ENCODE results near the gene HFE. TPM values are rescaled to one million over a fixed set of nuclear protein-coding genes. Genes with fewer than 3 reads are reported as not detected.

The HFE gene
- total and polyA plus RNA-seq, 2 of the 13 experiments (the other 11 are each of a cell fraction or from before 2014, with no cell fraction given) = 3.7 to 6.3 TPM

GRCh38 chr6:26123947-26124780, 36.9 kb downstream of the HFE start (continued):
- TF ChIP-seq ZMAT5 (CRISPR knock-in tag; IDR thresholded peaks at IDR 0.05; ENCODE audit: borderline replicate concordance, low read depth) (no peak), ATRX (CRISPR knock-in tag; IDR thresholded peaks at IDR 0.05; ENCODE audit: borderline replicate concordance) (no peak), ATF4 (CRISPR knock-in tag; IDR thresholded peaks at IDR 0.05) (peak in 1 of 2 experiments; percentile 49; a peak in 2 of 4 replicates), ZNF644 (CRISPR knock-in tag; IDR thresholded peaks at IDR 0.05; ENCODE audit: low read depth) (no peak), RFX1 (IDR thresholded peaks at IDR 0.05) (no peak), CREB3 (CRISPR knock-in tag; IDR thresholded peaks at IDR 0.05) (peak; percentile 81), ATF6 (CRISPR knock-in tag; conservative IDR thresholded peaks at IDR 0.05) (no peak), PRMT3 (CRISPR knock-in tag; IDR thresholded peaks at IDR 0.05; ENCODE audit: borderline replicate concordance, low read depth) (peak; percentile 89; the same call in 1 of the 2 replicates), ZNF773 (CRISPR knock-in tag; IDR thresholded peaks at IDR 0.05; ENCODE audit: borderline replicate concordance) (peak; percentile 46; the same call in 1 of the 2 replicates), KLF11 (CRISPR knock-in tag; IDR thresholded peaks at IDR 0.05) (no peak; the same call in 1 of the 2 replicates), ZNF557 (CRISPR knock-in tag; IDR thresholded peaks at IDR 0.05) (no peak), MTA3 (CRISPR knock-in tag; IDR thresholded peaks at IDR 0.05) (no peak), MIXL1 (CRISPR knock-in tag; IDR thresholded peaks at IDR 0.05) (peak; percentile 95; the same call in 1 of the 2 replicates), NAIF1 (CRISPR knock-in tag; IDR thresholded peaks at IDR 0.05; ENCODE audit: borderline replicate concordance) (peak; percentile 81; the same call in 1 of the 2 replicates), ZFP36L1 (CRISPR knock-in tag; IDR thresholded peaks at IDR 0.05) (peak; percentile 25), PLRG1 (conservative IDR thresholded peaks at IDR 0.05) (no peak), ZNF530 (CRISPR knock-in tag; IDR thresholded peaks at IDR 0.05; ENCODE audit: low read depth) (no peak; the same call in 1 of the 2 replicates), ESRRA (CRISPR knock-in tag; IDR thresholded peaks at IDR 0.05; ENCODE audit: low read depth) (no peak), SRSF4 (IDR thresholded peaks at IDR 0.05; ENCODE audit: low read depth, low read length, poor library complexity, severe bottlenecking) (no peak), IKZF1 (IDR thresholded peaks at IDR 0.05) (no peak), LRRFIP1 (CRISPR knock-in tag; conservative IDR thresholded peaks at IDR 0.05) (no peak), GABPA (IDR thresholded peaks at IDR 0.05; ENCODE audit: low read depth, low read length) (no peak), GABPA (CRISPR knock-in tag; IDR thresholded peaks at IDR 0.05; ENCODE audit: low read depth) (no peak)
